Loucy (cell line): ENCODE results near the gene SNX21.
"Not testable (repeated sequence)": the region's sequence is repeated elsewhere in the genome, so short reads cannot be mapped to it uniquely, and the experiment has no call there.

ENCODE experiments used
- CTCF ChIP-seq: fragments of 200-600 bp; sonication (generic); conservative IDR thresholded peaks from 2 replicates; pipeline ENCODE4 v1.5.1; 2014; ENCODE audit warnings: mild to moderate bottlenecking, antibody characterized with exemption, low read length
- EZH2phosphoT487 ChIP-seq: fragments of 200-600 bp; IDR thresholded peaks from 2 replicates; pipeline ENCODE4 v1.6.1; 2018; ENCODE audit warnings: antibody characterized with exemption, mild to moderate bottlenecking, moderate library complexity, borderline replicate concordance

GRCh38 chr20:45829673-45830106 is 3.9 kb upstream of the SNX21 start:
- not testable (repeated sequence) for TF ChIP-seq CTCF, EZH2phosphoT487
